Muscle of arm (tissue), 12 donors: ENCODE results near the gene MAFF. TPM values are rescaled to one million over a fixed set of nuclear protein-coding genes. Genes with fewer than 3 reads are reported as not detected.
"Not testable (repeated sequence)": the region's sequence is repeated elsewhere in the genome, so short reads cannot be mapped to it uniquely, and the experiment has no call there.

Source experiments
- DNase-seq: peaks from one replicate; pipeline ENCODE4 v3.0.0-alpha.2; 2013
- polyA plus RNA-seq, 12 donors: library from polyadenylated mRNA; unstranded; fragments of 120-200 nt; gene quantifications; one replicate each; pipeline ENCODE4 v1.2.1, GENCODE V29; 2013; ENCODE audit not compliant: insufficient read length in 12 of 12

MAFF gene
- polyA plus RNA-seq, 12 donors = 2.2 to 9.0 (median 3.2) TPM; not detected in 2

GRCh38 chr22:38176170-38176741 lies 25.5 kb upstream of the MAFF start:
- peak; percentile 60 for DNase-seq

- no peak for DNase-seq
Measured at GRCh38 chr22:38177044-38177443, 24.8 kb upstream of the MAFF start.

- DNase-seq = not testable (repeated sequence)
Measured at GRCh38 chr22:38177571-38177925, 24.2 kb upstream of the MAFF start.

DNA sequence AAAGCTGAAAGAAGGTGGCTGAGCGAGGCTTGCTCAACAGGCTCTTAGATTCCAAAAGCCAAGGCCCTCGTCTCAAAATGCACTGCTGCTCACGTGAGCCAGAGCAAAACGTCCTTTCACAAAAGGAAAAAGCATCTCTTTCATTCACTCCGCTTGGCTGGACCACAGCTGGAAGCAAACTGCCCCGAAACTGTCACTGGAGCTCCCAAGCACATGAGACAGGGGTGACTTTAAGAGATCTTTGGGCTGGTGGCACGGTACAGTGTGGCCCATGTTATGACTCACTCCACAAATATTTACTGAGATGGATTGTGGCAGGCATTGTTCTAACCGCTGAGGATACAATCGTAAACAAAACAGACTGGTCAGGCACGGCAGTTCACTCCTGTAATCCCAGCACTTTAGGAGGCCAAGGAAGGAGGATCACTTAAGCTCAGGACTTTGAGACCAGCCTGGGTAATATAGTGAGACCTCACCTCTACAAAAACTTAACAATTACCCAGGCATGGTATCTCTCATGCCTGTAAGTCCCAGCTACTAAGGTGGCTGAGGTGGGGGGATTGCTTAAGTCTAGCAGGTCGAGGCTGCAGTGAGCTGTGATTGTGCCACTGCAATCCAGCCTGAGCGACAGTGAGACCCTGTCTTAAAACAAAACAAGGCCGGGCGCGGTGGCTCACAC lies 23.7 kb upstream of the MAFF start:
- DNase-seq = no peak

DNA sequence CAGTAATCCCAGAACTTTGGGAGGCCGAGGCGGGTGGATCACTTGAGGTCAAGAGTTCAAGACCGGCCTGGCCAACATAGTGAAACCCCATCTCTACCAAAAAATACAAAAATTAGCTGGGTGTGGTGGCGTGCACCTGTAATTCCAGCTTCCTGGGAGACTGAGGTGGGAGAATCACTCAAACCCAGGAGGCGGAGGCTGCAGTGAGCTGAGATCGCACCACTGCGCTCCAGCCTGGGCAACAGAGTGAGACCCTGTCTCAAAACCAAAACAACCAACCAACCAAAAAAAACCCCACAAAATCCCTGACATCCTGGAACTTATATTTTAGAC lies 23.2 kb upstream of the MAFF start:
- not testable (repeated sequence) for DNase-seq

- DNase-seq = no peak
Measured at GRCh38 chr22:38180841-38181452, 20.8 kb upstream of the MAFF start.

DNA sequence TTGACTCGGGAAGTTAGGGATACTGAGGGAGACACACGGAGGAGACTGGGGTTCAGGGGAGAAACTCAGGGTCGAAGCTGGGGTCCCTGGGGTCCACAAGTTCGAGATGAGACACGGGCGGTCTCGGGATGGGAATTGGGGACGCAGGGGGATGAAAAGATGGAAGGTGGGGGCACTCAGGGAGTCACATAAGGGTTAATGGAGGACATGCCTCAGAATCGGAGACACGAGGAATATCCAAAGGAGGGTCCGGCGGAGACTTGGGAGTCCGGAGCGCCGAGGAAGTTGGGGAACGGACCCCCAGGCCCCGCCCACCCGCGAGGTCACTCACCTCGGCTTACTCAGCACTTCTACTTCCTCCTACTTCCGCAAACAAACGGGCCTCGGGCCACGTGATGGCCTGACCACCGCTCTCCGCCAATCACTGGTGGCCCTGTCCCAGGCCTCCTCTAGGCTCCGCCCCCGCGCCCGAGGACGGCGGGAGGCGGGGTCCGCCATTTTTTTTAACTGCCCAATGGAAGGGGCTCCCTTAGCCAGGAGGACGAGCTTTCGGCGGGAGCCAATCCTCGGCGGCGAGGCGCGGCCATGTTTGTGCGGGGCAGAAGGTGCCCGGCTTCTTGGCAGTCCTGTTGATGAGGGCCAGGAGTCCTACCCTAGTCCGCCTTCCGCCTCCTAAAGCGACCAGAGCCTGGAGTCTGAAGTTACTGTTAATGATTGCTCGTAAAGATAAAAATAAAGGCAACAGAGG lies 20.2 kb upstream of the MAFF start, which contains the start of gene PLA2G6:
TSS of gene PLA2G6 (minus strand) at position 378 of the 748 bp plus-strand sequence. CDS start 12,404 bp downstream, outside the sequence.
- DNase-seq = peak; percentile 98

DNA sequence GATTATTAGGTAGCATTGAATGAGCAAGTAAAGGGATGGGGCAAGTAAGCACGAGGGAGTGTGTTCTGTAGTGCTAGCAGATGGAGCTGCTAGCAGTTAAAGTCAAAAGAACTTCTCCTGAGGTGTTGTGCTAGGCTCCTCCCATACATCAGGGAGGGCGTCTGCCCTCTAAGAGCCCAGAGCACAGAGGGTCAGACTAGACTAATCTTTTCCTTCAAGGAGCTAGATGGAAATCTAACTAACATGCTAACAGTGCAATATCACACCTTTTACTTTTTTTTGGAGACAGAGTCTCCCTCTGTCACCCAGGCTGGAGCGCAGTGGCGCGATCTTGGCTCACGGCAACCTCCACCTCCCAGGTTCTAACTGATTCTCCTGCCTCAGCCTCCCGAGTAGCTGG lies 17.0 kb upstream of the MAFF start:
- DNase-seq = no peak

GRCh38 chr22:38186429-38186828 lies 15.4 kb upstream of the MAFF start:
- DNase-seq = no peak

DNA sequence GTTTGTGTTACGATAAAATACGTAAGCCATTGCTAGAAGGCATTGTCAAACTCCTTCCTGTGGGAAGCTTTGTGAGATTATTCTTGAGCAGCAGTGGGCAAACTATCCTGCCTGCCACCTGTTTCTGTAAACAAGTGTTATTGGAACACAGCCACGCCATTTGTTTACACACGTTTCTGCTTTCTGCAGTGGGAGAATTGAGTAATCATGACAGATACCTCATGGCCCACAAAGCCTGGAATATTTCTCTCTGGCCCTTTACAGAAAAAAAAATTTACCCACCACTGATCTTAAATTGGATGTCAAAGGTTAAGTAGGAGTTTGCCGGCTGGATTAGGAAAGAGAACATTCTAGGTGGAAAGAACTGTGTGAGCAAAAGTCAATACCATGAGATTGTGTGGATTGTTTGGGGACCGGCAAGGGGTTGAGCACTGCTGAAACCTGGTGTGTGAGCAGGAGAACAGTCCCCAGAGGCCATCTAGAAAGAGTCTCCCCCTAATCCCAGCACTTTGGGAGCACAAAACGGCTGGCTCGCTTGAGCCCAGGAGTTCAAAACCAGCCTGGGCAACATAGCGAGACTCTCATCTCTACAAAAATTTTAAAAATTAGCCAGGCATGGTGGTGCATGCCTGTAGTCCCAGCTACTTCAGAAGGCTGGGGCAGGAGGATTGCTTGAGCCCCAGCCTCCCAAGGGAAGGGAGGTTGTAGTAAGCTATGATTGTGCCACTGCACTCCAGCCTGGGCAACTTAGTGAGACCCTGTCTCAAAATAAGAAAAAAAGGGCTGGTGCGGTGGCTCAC lies 14.2 kb upstream of the MAFF start:
- no peak for DNase-seq

DNA sequence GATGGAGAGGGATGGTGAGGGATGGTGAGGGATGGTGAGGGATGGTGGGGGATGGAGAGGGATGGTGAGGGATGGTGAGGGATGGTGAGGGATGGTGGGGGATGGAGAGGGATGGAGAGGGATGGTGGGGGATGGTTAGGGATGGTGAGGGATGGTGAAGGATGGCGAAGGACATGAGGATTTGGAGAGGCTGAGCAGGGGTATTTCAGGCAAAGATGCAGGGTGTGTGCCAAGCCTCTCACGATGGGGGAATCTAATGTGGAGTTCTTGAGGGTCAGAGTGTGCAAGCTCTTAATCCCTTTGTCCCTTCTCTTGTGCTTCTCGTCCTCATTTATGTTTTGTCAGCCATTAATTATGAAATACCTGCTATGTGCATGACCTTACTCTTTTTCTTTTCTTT lies 12.7 kb upstream of the MAFF start:
- DNase-seq = no peak

- DNase-seq = no peak
Measured at GRCh38 chr22:38190581-38190980, 11.2 kb upstream of the MAFF start.

GRCh38 chr22:38191055-38191454 lies 10.7 kb upstream of the MAFF start:
- no peak for DNase-seq

- no peak for DNase-seq
Measured at GRCh38 chr22:38191731-38192474, 9.9 kb upstream of the MAFF start.

GRCh38 chr22:38192475-38192863 lies 9.3 kb upstream of the MAFF start:
- DNase-seq = no peak

DNA sequence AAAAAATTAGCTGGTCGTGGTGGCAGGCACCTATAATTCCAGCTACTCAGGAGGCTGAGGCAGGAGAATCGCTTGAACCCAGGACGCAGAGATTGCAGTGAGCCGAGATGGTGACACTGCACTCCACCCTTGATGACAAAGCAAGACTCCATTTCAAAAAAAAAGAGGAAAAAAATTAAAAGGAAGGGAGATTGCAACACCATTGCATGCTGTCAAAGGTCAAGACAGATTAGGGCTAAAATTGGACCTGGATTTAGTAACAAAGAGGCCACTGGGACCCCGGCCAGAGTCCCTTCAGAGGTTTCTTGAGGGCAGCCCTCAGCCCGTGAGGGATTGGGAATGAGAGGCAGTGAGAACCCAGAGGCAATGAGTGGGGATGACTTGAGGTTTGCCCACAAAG lies 8.2 kb upstream of the MAFF start:
- DNase-seq = no peak

GRCh38 chr22:38196791-38197419 lies 4.9 kb upstream of the MAFF start:
- DNase-seq = no peak

DNA sequence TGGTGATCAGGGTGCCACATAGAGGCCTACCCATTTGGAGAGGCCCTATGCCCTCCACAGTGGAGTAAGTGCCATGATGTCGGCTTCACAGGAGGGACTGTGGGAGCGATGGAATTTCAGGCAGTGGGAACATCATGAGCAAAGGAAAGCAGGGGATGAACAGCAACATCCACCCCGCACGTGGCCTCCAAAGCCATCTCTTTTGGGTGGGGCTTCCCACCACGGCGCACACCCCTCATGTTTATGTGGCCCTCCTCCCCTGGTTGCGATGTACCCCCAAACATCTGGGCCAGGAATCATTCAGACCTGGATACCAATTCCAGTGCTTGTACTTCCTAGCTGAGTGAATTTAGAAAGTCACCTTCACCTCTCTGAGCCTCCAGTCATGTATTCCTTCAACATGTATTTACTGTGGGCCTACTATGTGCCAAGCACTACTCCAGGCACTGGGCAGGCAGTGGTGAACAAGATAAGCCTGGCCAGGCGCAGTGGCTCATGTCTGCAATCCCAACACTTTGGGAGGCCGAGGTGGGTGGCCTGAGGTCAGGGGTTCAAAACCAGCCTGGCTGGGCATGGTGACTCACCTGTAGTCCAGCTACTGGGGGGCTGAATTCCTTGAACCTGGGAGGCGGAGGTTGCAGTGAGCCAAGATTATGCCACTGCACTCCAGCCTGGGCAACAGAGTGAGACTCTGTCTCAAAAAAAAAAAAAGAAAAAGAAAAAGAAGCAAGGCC lies 1.8 kb upstream of the MAFF start:
- no peak for DNase-seq

GRCh38 chr22:38201371-38201710 lies 453 bp upstream of the MAFF start:
- DNase-seq = no peak

DNA sequence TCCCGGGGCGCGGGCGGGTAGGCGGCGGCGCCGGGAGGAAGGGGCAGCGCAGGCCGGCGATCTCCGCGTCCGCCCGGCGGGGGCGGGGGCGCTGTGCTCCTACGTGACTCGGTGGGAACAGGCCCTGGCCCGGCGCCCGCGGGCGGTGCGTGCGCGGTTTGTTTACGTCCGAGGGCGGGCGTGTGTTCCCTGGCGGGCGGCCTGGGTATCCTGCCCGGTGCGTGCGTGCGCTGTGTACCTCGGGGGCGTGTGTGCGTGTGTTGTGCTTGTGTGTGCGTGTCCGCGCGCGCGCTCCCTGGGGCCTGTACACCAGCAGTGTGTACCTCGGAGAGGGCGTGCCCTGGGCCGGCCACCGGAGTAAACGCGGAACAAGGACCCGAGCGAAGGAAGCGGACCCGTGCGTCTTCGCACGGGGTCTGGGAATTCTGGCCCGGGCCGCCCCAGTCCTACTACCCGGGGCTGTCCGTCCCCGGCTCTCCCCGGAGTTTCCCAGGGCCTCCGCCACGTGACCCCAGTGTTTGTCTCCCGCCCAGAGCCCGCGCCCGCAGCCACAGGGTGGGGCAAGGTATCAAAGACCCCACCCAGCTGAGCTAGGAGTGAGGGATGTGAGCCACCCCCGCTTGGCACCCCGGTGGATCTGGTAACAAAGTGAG lies 769 bp downstream of the MAFF start:
- peak; percentile 83 for DNase-seq
